ENCODE measurements around the gene TLE7.

- TF ChIP-seq CTCF (IDR thresholded peaks at IDR 0.05) (peak in 1 of 3 donors; percentile 30), POLR2A (IDR thresholded peaks at IDR 0.05) (no peak)
These were observed 15.6 kb downstream of the TLE7 start for GRCh38 chr16:71426069-71426879.

Measured in lower leg skin (tissue), 3 donors.